NCI-H2196 treated with DMSO at 0.1 percent for 48 hours (cell line): Measurements from ENCODE around the gene IQSEC1.

Experiments used
- DNase-seq: peaks from one replicate; lab custom pipeline; 2025; ENCODE audit not compliant: unreplicated experiment; lab: John Stamatoyannopoulos, UW

Gene IQSEC1

GRCh38 chr3:12852201-12852600 lies 221.0 kb downstream of the IQSEC1 start:
- DNase-seq: no peak
